ENCODE results near the gene TMEM258.

- TF ChIP-seq CTCF (IDR thresholded peaks at IDR 0.05 in 8 of 11, conservative IDR thresholded peaks at IDR 0.05 in 3 of 11): no peak
- TF ChIP-seq POLR2AphosphoS5 (IDR thresholded peaks at IDR 0.05): no peak
Observed at GRCh38 chr11:61744609-61745156, 47.7 kb downstream of the TMEM258 start.
